ENCODE results near the gene ARPC2. TPM values are rescaled to one million over a fixed set of nuclear protein-coding genes. Genes with fewer than 3 reads are reported as not detected.

Gene ARPC2
- polyA plus RNA-seq, 1 donor from 2014 or later = 167 TPM

GRCh38 chr2:218264773-218265561 is 48.0 kb downstream of the ARPC2 start:
- no peaks in the 10 kb centered on the region for H3F3A ChIP-seq (ENCODE audit: insufficient read depth, low read length, poor library complexity, severe bottlenecking)
- no peaks in the 10 kb centered on the region for H3K9me2 ChIP-seq (ENCODE audit: insufficient read depth, low read length)
- no peaks in the 10 kb centered on the region for H3K9me3 ChIP-seq (ENCODE audit: low read length)
- no peak overlapping the region for H3K27ac ChIP-seq (ENCODE audit: low read length)
- H3K4me2 ChIP-seq (ENCODE audit: low read length) = no peak overlapping the region
- no peaks in the 10 kb centered on the region for H4K20me1 ChIP-seq (ENCODE audit: insufficient read depth)
- no peak overlapping the region for H3K4me3 ChIP-seq (ENCODE audit: low read length)
- no peaks in the 10 kb centered on the region for H3K36me3 ChIP-seq (ENCODE audit: insufficient read depth, low read length)
- H3K79me2 ChIP-seq (replicated peaks; ENCODE audit: insufficient read depth, low read length) = peaks cover 9% of the 10 kb centered on the region
- no peak for TF ChIP-seq EP300 (conservative IDR thresholded peaks at IDR 0.05; ENCODE audit: poor library complexity, severe bottlenecking)
- TF ChIP-seq TAF1 (IDR thresholded peaks at IDR 0.05; ENCODE audit: low read depth) = no peak
- no peak for TF ChIP-seq EZH2 (IDR thresholded peaks at IDR 0.05; ENCODE audit: borderline replicate concordance, insufficient read depth, low read length, poor library complexity, severe bottlenecking)
- TF ChIP-seq RAD21 (conservative IDR thresholded peaks at IDR 0.05) = no peak
- TF ChIP-seq MXI1 (conservative IDR thresholded peaks at IDR 0.05; ENCODE audit: poor library complexity, severe bottlenecking) = no peak
- no peak for TF ChIP-seq CTCF (IDR thresholded peaks at IDR 0.05; ENCODE audit: poor library complexity, severe bottlenecking)
- TF ChIP-seq, protein P1, sequence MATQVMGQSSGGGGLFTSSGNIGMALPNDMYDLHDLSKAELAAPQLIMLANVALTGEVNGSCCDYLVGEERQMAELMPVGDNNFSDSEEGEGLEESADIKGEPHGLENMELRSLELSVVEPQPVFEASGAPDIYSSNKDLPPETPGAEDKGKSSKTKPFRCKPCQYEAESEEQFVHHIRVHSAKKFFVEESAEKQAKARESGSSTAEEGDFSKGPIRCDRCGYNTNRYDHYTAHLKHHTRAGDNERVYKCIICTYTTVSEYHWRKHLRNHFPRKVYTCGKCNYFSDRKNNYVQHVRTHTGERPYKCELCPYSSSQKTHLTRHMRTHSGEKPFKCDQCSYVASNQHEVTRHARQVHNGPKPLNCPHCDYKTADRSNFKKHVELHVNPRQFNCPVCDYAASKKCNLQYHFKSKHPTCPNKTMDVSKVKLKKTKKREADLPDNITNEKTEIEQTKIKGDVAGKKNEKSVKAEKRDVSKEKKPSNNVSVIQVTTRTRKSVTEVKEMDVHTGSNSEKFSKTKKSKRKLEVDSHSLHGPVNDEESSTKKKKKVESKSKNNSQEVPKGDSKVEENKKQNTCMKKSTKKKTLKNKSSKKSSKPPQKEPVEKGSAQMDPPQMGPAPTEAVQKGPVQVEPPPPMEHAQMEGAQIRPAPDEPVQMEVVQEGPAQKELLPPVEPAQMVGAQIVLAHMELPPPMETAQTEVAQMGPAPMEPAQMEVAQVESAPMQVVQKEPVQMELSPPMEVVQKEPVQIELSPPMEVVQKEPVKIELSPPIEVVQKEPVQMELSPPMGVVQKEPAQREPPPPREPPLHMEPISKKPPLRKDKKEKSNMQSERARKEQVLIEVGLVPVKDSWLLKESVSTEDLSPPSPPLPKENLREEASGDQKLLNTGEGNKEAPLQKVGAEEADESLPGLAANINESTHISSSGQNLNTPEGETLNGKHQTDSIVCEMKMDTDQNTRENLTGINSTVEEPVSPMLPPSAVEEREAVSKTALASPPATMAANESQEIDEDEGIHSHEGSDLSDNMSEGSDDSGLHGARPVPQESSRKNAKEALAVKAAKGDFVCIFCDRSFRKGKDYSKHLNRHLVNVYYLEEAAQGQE (IDR thresholded peaks at IDR 0.05; ENCODE audit: borderline replicate concordance) = no peak
- no peak overlapping the region for H3K9ac ChIP-seq (ENCODE audit: low read length)
- H3K27me3 ChIP-seq (ENCODE audit: insufficient read depth, low read depth, low read length) = no peaks in the 10 kb centered on the region
- no peak overlapping the region for H2AFZ ChIP-seq (ENCODE audit: low read depth, low read length)

GRCh38 chr2:218265626-218266025 is 48.6 kb downstream of the ARPC2 start:
- Histone ChIP-seq H3F3A (ENCODE audit: insufficient read depth, low read length, poor library complexity, severe bottlenecking) (no peaks in the 10 kb centered on the region), H3K9me2 (ENCODE audit: insufficient read depth, low read length) (no peaks in the 10 kb centered on the region), H2AFZ (ENCODE audit: low read depth, low read length) (no peak overlapping the region), H3K4me3 (ENCODE audit: low read length) (no peak overlapping the region), H3K79me2 (replicated peaks; ENCODE audit: insufficient read depth, low read length) (peaks cover 9% of the 10 kb centered on the region), H3K9me3 (ENCODE audit: low read length) (no peaks in the 10 kb centered on the region), H4K20me1 (ENCODE audit: insufficient read depth) (no peaks in the 10 kb centered on the region), H3K4me2 (ENCODE audit: low read length) (no peak overlapping the region), H3K27me3 (ENCODE audit: insufficient read depth, low read depth, low read length) (no peaks in the 10 kb centered on the region), H3K27ac (ENCODE audit: low read length) (no peak overlapping the region), H3K9ac (ENCODE audit: low read length) (no peak overlapping the region), H3K36me3 (ENCODE audit: insufficient read depth, low read length) (no peaks in the 10 kb centered on the region)
- TF ChIP-seq TAF1 (IDR thresholded peaks at IDR 0.05; ENCODE audit: low read depth) = no peak
- no peak for TF ChIP-seq EZH2 (IDR thresholded peaks at IDR 0.05; ENCODE audit: borderline replicate concordance, insufficient read depth, low read length, poor library complexity, severe bottlenecking)
- TF ChIP-seq RAD21 (conservative IDR thresholded peaks at IDR 0.05) = no peak
- TF ChIP-seq, protein P1 (IDR thresholded peaks at IDR 0.05; ENCODE audit: borderline replicate concordance) = no peak
- no peak for TF ChIP-seq POLR2AphosphoS5 (IDR thresholded peaks at IDR 0.05)
- no peak for TF ChIP-seq SMC3 (conservative IDR thresholded peaks at IDR 0.05; ENCODE audit: poor library complexity)
- no peak for TF ChIP-seq MXI1 (conservative IDR thresholded peaks at IDR 0.05; ENCODE audit: poor library complexity, severe bottlenecking)
- TF ChIP-seq CTCF (IDR thresholded peaks at IDR 0.05; ENCODE audit: poor library complexity, severe bottlenecking) = no peak
- TF ChIP-seq EP300 (conservative IDR thresholded peaks at IDR 0.05; ENCODE audit: poor library complexity, severe bottlenecking) = no peak
